ENCODE results near the gene COL13A1. TPM values are rescaled to one million over a fixed set of nuclear protein-coding genes. Genes with fewer than 3 reads are reported as not detected.

The COL13A1 gene
- polyA plus RNA-seq, 1 of the 3 experiments (the other 2 are of a cell fraction), result 26.7 TPM

GRCh38 chr10:69792341-69792740, 9.4 kb upstream of the COL13A1 start:
- no peaks in the 10 kb centered on the region for H3K9me3 ChIP-seq
- H3K4me1 ChIP-seq (ENCODE audit: control insufficient read depth in 1 of 2, insufficient read depth in 2 of 2, low read depth in 1 of 2, low read length in 1 of 2), result peaks cover 0 to 7% of the 10 kb centered on the region in 2 experiments; a peak in 1 of 4 replicates
- H3K79me2 ChIP-seq (ENCODE audit: insufficient read depth), result no peaks in the 10 kb centered on the region
- no peak overlapping the region for H3K4me2 ChIP-seq
- CTCF ChIA-PET, result interaction anchor here (0.5 to 3.5 kb wide), 5 partner anchors 10 to 1106 kb away, joined by 3 to 19 read pairs (median 3); no protein-coding TSS in a partner anchor
- no peak for DNase-seq
- H3K27me3 ChIP-seq (ENCODE audit: insufficient read depth), result 0 out of 2 replicates have a peak, but pooled peaks cover 10% of the 10 kb centered on the region
- H2AFZ ChIP-seq (ENCODE audit: low read depth), result no peak overlapping the region
- no peak for TF ChIP-seq RXRA (IDR thresholded peaks at IDR 0.05; ENCODE audit: borderline replicate concordance, low read depth)
- no peak for TF ChIP-seq SIN3A (IDR thresholded peaks at IDR 0.05; ENCODE audit: borderline replicate concordance, low read depth, low read length)
- no peak for TF ChIP-seq NFIC (IDR thresholded peaks at IDR 0.05; ENCODE audit: borderline replicate concordance)
- H3K27ac ChIP-seq (ENCODE audit: low read depth in 2 of 2, low read length in 1 of 2), result no peak overlapping the region
- H3F3A ChIP-seq (replicated peaks; ENCODE audit: insufficient read depth), result no peaks in the 10 kb centered on the region
- 42% methylated on average over 1 of the region's 1 CpG for WGBS (ENCODE audit: low lambda C conversion rate)
- POLR2A ChIA-PET, result no interaction called here
- no peaks in the 10 kb centered on the region for H3K9me2 ChIP-seq
- H3K4me3 ChIP-seq (ENCODE audit: low read depth in 2 of 2, low read length in 1 of 2), result no peak overlapping the region
- H4K20me1 ChIP-seq (ENCODE audit: insufficient read depth), result no peaks in the 10 kb centered on the region
- no peaks in the 10 kb centered on the region for H3K36me3 ChIP-seq (replicated peaks in 1 of 2; ENCODE audit: control insufficient read depth in 1 of 2, insufficient read depth in 2 of 2, low read length in 1 of 2)
- no peak overlapping the region for H3K9ac ChIP-seq

- Histone ChIP-seq H3K9me3 (no peaks in the 10 kb centered on the region), H3K27ac (ENCODE audit: low read depth in 2 of 2, low read length in 1 of 2) (no peak overlapping the region), H3K9ac (no peak overlapping the region), H3K4me3 (ENCODE audit: low read depth in 2 of 2, low read length in 1 of 2) (no peak overlapping the region), H3F3A (replicated peaks; ENCODE audit: insufficient read depth) (no peaks in the 10 kb centered on the region), H3K27me3 (ENCODE audit: insufficient read depth) (0 out of 2 replicates have a peak, but pooled peaks cover 10% of the 10 kb centered on the region), H3K4me2 (no peak overlapping the region), H3K4me1 (ENCODE audit: control insufficient read depth in 1 of 2, insufficient read depth in 2 of 2, low read depth in 1 of 2, low read length in 1 of 2) (peaks cover 0 to 7% of the 10 kb centered on the region in 2 experiments; a peak in 1 of 4 replicates), H3K36me3 (replicated peaks in 1 of 2; ENCODE audit: control insufficient read depth in 1 of 2, insufficient read depth in 2 of 2, low read length in 1 of 2) (no peaks in the 10 kb centered on the region), H3K9me2 (no peaks in the 10 kb centered on the region), H2AFZ (ENCODE audit: low read depth) (no peak overlapping the region), H3K79me2 (ENCODE audit: insufficient read depth) (no peaks in the 10 kb centered on the region), H4K20me1 (ENCODE audit: insufficient read depth) (no peaks in the 10 kb centered on the region)
- no peak for DNase-seq
- WGBS (ENCODE audit: low lambda C conversion rate), result 10% methylated on average over 1 of the region's 1 CpG
- CTCF ChIA-PET, result interaction anchor here (0.7 to 1.9 kb wide), 3 partner anchors 9 to 150 kb away, joined by 3 to 8 read pairs (median 3); no protein-coding TSS in a partner anchor
- POLR2A ChIA-PET, result no interaction called here
- no peak for TF ChIP-seq PBX3 (IDR thresholded peaks at IDR 0.05)
- TF ChIP-seq CTCF (IDR thresholded peaks at IDR 0.05), result no peak
- no peak for TF ChIP-seq TAF1 (IDR thresholded peaks at IDR 0.05; ENCODE audit: borderline replicate concordance, low read depth, low read length)
- no peak for TF ChIP-seq RXRA (IDR thresholded peaks at IDR 0.05; ENCODE audit: borderline replicate concordance, low read depth)
- no peak for TF ChIP-seq RCOR1 (IDR thresholded peaks at IDR 0.05; ENCODE audit: low read length)
- TF ChIP-seq POLR2AphosphoS5 (IDR thresholded peaks at IDR 0.05; ENCODE audit: low read depth, low read length), result no peak
- no peak for TF ChIP-seq YY1 (IDR thresholded peaks at IDR 0.05; ENCODE audit: low read depth)
- TF ChIP-seq CHD2 (IDR thresholded peaks at IDR 0.05; ENCODE audit: low read length, partially characterized antibody), result no peak
- no peak for TF ChIP-seq USF1 (IDR thresholded peaks at IDR 0.05; ENCODE audit: borderline replicate concordance, low read depth)
- TF ChIP-seq MXI1 (IDR thresholded peaks at IDR 0.05; ENCODE audit: low read depth, low read length), result no peak
- no peak for TF ChIP-seq USF2 (IDR thresholded peaks at IDR 0.05; ENCODE audit: borderline replicate concordance, low read depth, low read length)
- no peak for TF ChIP-seq FOSL2 (IDR thresholded peaks at IDR 0.05; ENCODE audit: borderline replicate concordance, low read depth)
- TF ChIP-seq GABPA (IDR thresholded peaks at IDR 0.05; ENCODE audit: low read depth), result no peak
- TF ChIP-seq IRF3 (IDR thresholded peaks at IDR 0.05; ENCODE audit: low read depth, low read length), result no peak
- no peak for TF ChIP-seq SIN3A (IDR thresholded peaks at IDR 0.05; ENCODE audit: borderline replicate concordance, low read depth, low read length)
- no peak for TF ChIP-seq EZH2phosphoT487 (IDR thresholded peaks at IDR 0.05; ENCODE audit: borderline replicate concordance, low read depth)
- no peak for TF ChIP-seq FOXM1 (IDR thresholded peaks at IDR 0.05; ENCODE audit: low read depth)
These were observed 7.0 kb upstream of the COL13A1 start for GRCh38 chr10:69794673-69795072.

All from SK-N-SH (cell line).